Caco-2 (cell line): Measurements from ENCODE around the gene TMEM132A. TPM values are rescaled to one million over a fixed set of nuclear protein-coding genes. Genes with fewer than 3 reads are reported as not detected.

Experiments used
- BruUV-seq: library from RNA; stranded (reverse); fragments of 400-500 nt; replicated peaks from 2 replicates; lab custom pipeline; 2021; lab: Mats Ljungman, UMichigan
- CTCF ChIA-PET: fragments of 300-600 bp; sonication (Branson Sonifier 250); formaldehyde crosslinking; loops from one replicate; lab custom pipeline; 2022; ENCODE audit warnings: antibody characterized with exemption; lab: Charles Lee
- POLR2A ChIA-PET: fragments of 300-600 bp; sonication (Branson Sonifier 250); formaldehyde crosslinking; loops from one replicate; lab custom pipeline; 2022; ENCODE audit warnings: antibody characterized with exemption; lab: Charles Lee
- DNase-seq, 2 experiments: peaks; one replicate each; pipeline versions ENCODE4 v3.0.0 to v3.0.0-alpha.2; 2020 to 2022
- H3K27me3 ChIP-seq: replicated peaks from 2 replicates; pipeline ENCODE4 v1.6.0; 2011; ENCODE audit warnings: low read length; ENCODE audit not compliant: control insufficient read depth, insufficient read depth
- H3K36me3 ChIP-seq: 2 replicates; pipeline ENCODE4 v1.5.1; 2011; ENCODE audit warnings: low read length; ENCODE audit not compliant: control insufficient read depth, insufficient read depth
- H3K4me1 ChIP-seq: fragments of 250-450 bp; sonication (Bioruptor Pico); 2 replicates; pipeline ENCODE4 v1.5.1; 2020; ENCODE audit warnings: mild to moderate bottlenecking
- H3K4me3 ChIP-seq: 2 replicates; pipeline ENCODE4 v1.5.1; 2011; ENCODE audit warnings: low read depth, mild to moderate bottlenecking, control low read depth, low read length
- H3K9me3 ChIP-seq: fragments of 250-450 bp; sonication (Bioruptor Pico); 2 replicates; pipeline ENCODE4 v1.5.1; 2020; ENCODE audit warnings: mild to moderate bottlenecking, moderate library complexity
- H3K27ac Mint-ChIP-seq: one replicate; pipeline ENCODE4 v1.8.0; 2022; ENCODE audit warnings: mixed read lengths; ENCODE audit not compliant: unreplicated experiment
- H3K27me3 Mint-ChIP-seq: one replicate; pipeline ENCODE4 v1.8.0; 2022; ENCODE audit warnings: mixed read lengths; ENCODE audit not compliant: insufficient read depth, unreplicated experiment
- H3K36me3 Mint-ChIP-seq: one replicate; pipeline ENCODE4 v1.8.0; 2022; ENCODE audit warnings: mild to moderate bottlenecking, mixed read lengths; ENCODE audit not compliant: insufficient read depth, unreplicated experiment
- H3K4me1 Mint-ChIP-seq: one replicate; pipeline ENCODE4 v1.8.0; 2022; ENCODE audit warnings: low read depth, mixed read lengths; ENCODE audit not compliant: unreplicated experiment
- H3K4me3 Mint-ChIP-seq: one replicate; pipeline ENCODE4 v1.8.0; 2022; ENCODE audit warnings: mild to moderate bottlenecking, moderate library complexity, mixed read lengths; ENCODE audit not compliant: unreplicated experiment
- H3K9me3 Mint-ChIP-seq: one replicate; pipeline ENCODE4 v1.8.0; 2022; ENCODE audit warnings: mixed read lengths; ENCODE audit not compliant: unreplicated experiment
- CTCF ChIP-seq, 2 experiments: fragments of 200-600 bp in 1 of 2; IDR thresholded peaks; 1 replicate in 1 of 2; 2 replicates in 1 of 2; pipeline versions ENCODE4 v1.5.1 to v1.8.0; 2011 to 2022; ENCODE audit warnings: antibody characterized with exemption in 1 of 2, control low read depth in 1 of 2, inconsistent platforms in 1 of 2, low read depth in 1 of 2, low read length in 1 of 2, mild to moderate bottlenecking in 1 of 2, moderate library complexity in 1 of 2; ENCODE audit not compliant: insufficient read depth in 1 of 2, severe bottlenecking in 1 of 2, unreplicated experiment in 1 of 2
- intact Hi-C: fragments of 100-400 bp; cut with micrococcal nuclease; formaldehyde crosslinking; loops from one replicate; pipeline ENCODE4 v1.10.0; 2022; ENCODE audit not compliant: unreplicated experiment
- total RNA-seq: library from RNA; stranded (reverse); gene quantifications from 2 replicates; pipeline ENCODE4 v1.2.3, GENCODE V29; 2022

The TMEM132A gene
- total RNA-seq, 1 experiment from 2014 or later = 97.3 TPM

DNA sequence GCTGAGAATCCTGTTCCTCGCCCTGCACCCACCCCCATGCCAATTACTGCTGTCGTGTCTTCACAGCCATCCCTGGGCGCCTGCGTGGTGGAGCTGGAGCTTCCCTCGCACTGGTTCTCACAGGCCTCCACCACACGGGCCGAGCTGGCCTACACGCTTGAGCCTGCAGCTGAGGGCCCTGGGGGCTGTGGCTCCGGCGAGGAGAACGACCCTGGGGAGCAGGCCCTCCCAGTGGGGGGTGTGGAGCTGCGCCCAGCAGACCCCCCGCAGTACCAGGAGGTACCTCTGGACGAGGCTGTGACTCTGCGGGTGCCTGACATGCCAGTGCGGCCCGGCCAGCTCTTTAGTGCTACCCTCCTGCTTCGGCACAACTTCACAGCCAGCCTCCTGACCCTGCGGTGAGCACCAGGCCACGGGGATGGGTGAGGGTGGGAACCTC, 4.3 kb downstream of the TMEM132A start:
- TF ChIP-seq CTCF (IDR thresholded peaks at IDR 0.05; ENCODE audit: insufficient read depth in 1 of 2, low read depth in 1 of 2, low read length in 1 of 2, severe bottlenecking in 1 of 2, unreplicated experiment in 1 of 2) = no peak
- Mint-ChIP-seq H3K4me3 (no peak overlapping the region), H3K27me3 (no peaks in the 10 kb centered on the region), H3K9me3 (no peaks in the 10 kb centered on the region), H3K27ac (no peak overlapping the region), H3K4me1 (peaks cover 13% of the 10 kb centered on the region), H3K36me3 (peaks cover 25% of the 10 kb centered on the region)
- peaks cover 3% of the 10 kb centered on the region for H3K36me3 ChIP-seq
- intact Hi-C loops = no loop called here
- ChIA-PET CTCF (interaction anchor here (0.9 kb wide), 1 partner anchor 29 kb away, joined by 4 read pairs; no protein-coding TSS in a partner anchor), POLR2A (no interaction called here)
- no TSS peak for BruUV-seq
- no peak for DNase-seq
- H3K9me3 ChIP-seq = no peaks in the 10 kb centered on the region
- peaks cover 13% of the 10 kb centered on the region for H3K4me1 ChIP-seq
- H3K4me3 ChIP-seq = no peak overlapping the region
- H3K27me3 ChIP-seq = no peaks in the 10 kb centered on the region

DNA sequence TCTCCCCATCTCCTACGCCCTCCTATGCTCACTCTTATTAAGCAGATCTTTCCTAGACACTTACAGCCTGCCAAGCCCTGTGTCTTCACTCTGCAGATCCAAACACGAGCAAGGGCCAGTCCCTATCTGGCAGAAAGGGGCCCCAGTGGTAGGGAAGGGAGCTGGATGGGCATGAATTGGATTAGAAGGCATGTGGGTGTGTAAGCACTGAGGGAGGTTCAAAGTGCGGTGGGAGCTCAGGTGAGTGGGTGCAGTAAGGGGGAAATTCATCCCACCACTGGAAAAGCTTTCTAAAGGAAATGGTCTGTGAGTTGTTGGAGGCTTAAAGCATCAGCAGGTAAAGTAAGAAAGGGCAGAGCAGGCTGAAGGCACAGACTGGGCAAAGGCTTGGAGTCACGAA, 5.5 kb downstream of the TMEM132A start:
- ChIA-PET POLR2A (no interaction called here), CTCF (no interaction called here)
- Histone ChIP-seq H3K4me1 (peaks cover 10% of the 10 kb centered on the region), H3K9me3 (no peaks in the 10 kb centered on the region), H3K36me3 (peaks cover 3% of the 10 kb centered on the region), H3K27me3 (no peaks in the 10 kb centered on the region), H3K4me3 (no peak overlapping the region)
- no peaks in the 10 kb centered on the region for H3K9me3 Mint-ChIP-seq
- TF ChIP-seq CTCF (IDR thresholded peaks at IDR 0.05; ENCODE audit: insufficient read depth in 1 of 2, low read depth in 1 of 2, low read length in 1 of 2, severe bottlenecking in 1 of 2, unreplicated experiment in 1 of 2) = no peak
- H3K4me1 Mint-ChIP-seq = peaks cover 13% of the 10 kb centered on the region
- H3K36me3 Mint-ChIP-seq = peaks cover 25% of the 10 kb centered on the region
- no peaks in the 10 kb centered on the region for H3K27me3 Mint-ChIP-seq
- H3K4me3 Mint-ChIP-seq = no peak overlapping the region
- no peak for DNase-seq
- BruUV-seq = no TSS peak
- no peak overlapping the region for H3K27ac Mint-ChIP-seq
- intact Hi-C loops = no loop called here

DNA sequence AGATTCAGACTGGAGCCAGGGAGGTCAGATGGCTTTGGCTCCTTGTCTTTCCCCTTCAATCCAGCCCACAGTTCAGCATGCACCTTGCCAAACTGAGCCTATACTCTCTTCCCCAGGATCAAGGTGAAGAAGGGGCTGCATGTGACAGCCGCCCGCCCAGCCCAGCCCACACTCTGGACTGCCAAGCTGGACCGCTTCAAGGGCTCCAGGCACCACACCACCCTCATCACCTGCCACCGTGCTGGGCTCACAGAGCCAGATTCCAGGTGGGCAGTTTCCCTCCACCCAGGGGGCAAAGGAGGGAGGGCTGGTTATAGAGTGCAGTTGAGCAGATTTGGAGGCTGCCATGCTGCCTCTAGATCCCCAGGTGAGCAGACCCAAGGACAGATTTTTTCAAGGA, 6.1 kb downstream of the TMEM132A start:
- POLR2A ChIA-PET = no interaction called here
- Histone ChIP-seq H3K36me3 (peaks cover 3% of the 10 kb centered on the region), H3K4me3 (no peak overlapping the region), H3K27me3 (no peaks in the 10 kb centered on the region), H3K9me3 (no peaks in the 10 kb centered on the region), H3K4me1 (peaks cover 7% of the 10 kb centered on the region)
- H3K4me1 Mint-ChIP-seq = peaks cover 8% of the 10 kb centered on the region
- no peak for DNase-seq
- no TSS peak for BruUV-seq
- H3K36me3 Mint-ChIP-seq = peaks cover 20% of the 10 kb centered on the region
- H3K9me3 Mint-ChIP-seq = no peaks in the 10 kb centered on the region
- intact Hi-C loops = no loop called here
- CTCF ChIA-PET = no interaction called here
- H3K27me3 Mint-ChIP-seq = no peaks in the 10 kb centered on the region
- H3K27ac Mint-ChIP-seq = no peak overlapping the region
- H3K4me3 Mint-ChIP-seq = no peak overlapping the region
- TF ChIP-seq CTCF (IDR thresholded peaks at IDR 0.05; ENCODE audit: insufficient read depth in 1 of 2, low read depth in 1 of 2, low read length in 1 of 2, severe bottlenecking in 1 of 2, unreplicated experiment in 1 of 2) = no peak
